ENCODE measurements around the gene PROSER2.

Gene PROSER2

GRCh38 chr10:11823122-11823988 lies at the start of gene PROSER2:
PROSER2 (plus strand) TSS chr10:11823356; CDS start chr10:11852078, 28,722 bp downstream.
- DNase-seq (ENCODE audit: low read depth), result peak; percentile 41
- peak within 1 kb of the TSS; percentile 50 for H3K4me3 ChIP-seq (ENCODE audit: control insufficient read depth, low read depth, low read length)
- TF ChIP-seq CTCF (conservative IDR thresholded peaks at IDR 0.05; ENCODE audit: control insufficient read depth, insufficient read depth, low read depth, low read length), result no peak

- H3K4me3 ChIP-seq (ENCODE audit: control insufficient read depth, low read depth, low read length), result no peak overlapping the region
- DNase-seq (ENCODE audit: low read depth), result no peak
- no peak for TF ChIP-seq CTCF (conservative IDR thresholded peaks at IDR 0.05; ENCODE audit: control insufficient read depth, insufficient read depth, low read depth, low read length)
Observed at GRCh38 chr10:11773761-11774441, 49.3 kb upstream of the PROSER2 start.

GRCh38 chr10:11775412-11775811 lies 47.7 kb upstream of the PROSER2 start:
- no peak overlapping the region for H3K4me3 ChIP-seq (ENCODE audit: control insufficient read depth, low read depth, low read length)
- TF ChIP-seq CTCF (conservative IDR thresholded peaks at IDR 0.05; ENCODE audit: control insufficient read depth, insufficient read depth, low read depth, low read length), result no peak
- no peak for DNase-seq (ENCODE audit: low read depth)

- no peak for TF ChIP-seq CTCF (conservative IDR thresholded peaks at IDR 0.05; ENCODE audit: control insufficient read depth, insufficient read depth, low read depth, low read length)
- DNase-seq (ENCODE audit: low read depth), result no peak
- no peak overlapping the region for H3K4me3 ChIP-seq (ENCODE audit: control insufficient read depth, low read depth, low read length)
Observed at GRCh38 chr10:11776080-11776479, 47.1 kb upstream of the PROSER2 start.

GRCh38 chr10:11781114-11781513 lies 42.0 kb upstream of the PROSER2 start:
- TF ChIP-seq CTCF (conservative IDR thresholded peaks at IDR 0.05; ENCODE audit: control insufficient read depth, insufficient read depth, low read depth, low read length), result no peak
- H3K4me3 ChIP-seq (ENCODE audit: control insufficient read depth, low read depth, low read length), result no peak overlapping the region
- no peak for DNase-seq (ENCODE audit: low read depth)

- peak; percentile 68 for TF ChIP-seq CTCF (conservative IDR thresholded peaks at IDR 0.05; ENCODE audit: control insufficient read depth, insufficient read depth, low read depth, low read length)
- peak; percentile 56 for DNase-seq (ENCODE audit: low read depth)
- no peak overlapping the region for H3K4me3 ChIP-seq (ENCODE audit: control insufficient read depth, low read depth, low read length)
Observed at GRCh38 chr10:11782793-11783557, 40.2 kb upstream of the PROSER2 start.
